HG03571 (cell line): ENCODE results near the gene MTAP.

Experiments
- ATAC-seq: cut with Tn5 transposase; IDR thresholded peaks from one replicate; pipeline ENCODE4 v1.9.1; 2021; ENCODE audit not compliant: unreplicated experiment

The MTAP gene

GRCh38 chr9:21802418-21803000 lies at the start of gene MTAP:
Gene MTAP, plus strand, starts transcription at chr9:21802636. Its CDS starts 113 bp downstream, at chr9:21802749.
- ATAC-seq = peak; percentile 91

- ATAC-seq = no peak
Measured at GRCh38 chr9:21753523-21753922, 48.9 kb upstream of the MTAP start.

- ATAC-seq = no peak
Measured at GRCh38 chr9:21754741-21755140, 47.7 kb upstream of the MTAP start.

GRCh38 chr9:21758540-21758939 lies 43.9 kb upstream of the MTAP start:
- ATAC-seq = no peak

- peak; percentile 89 for ATAC-seq
Measured at GRCh38 chr9:21761309-21761901, 41.0 kb upstream of the MTAP start.

GRCh38 chr9:21762064-21762463 lies 40.4 kb upstream of the MTAP start:
- no peak for ATAC-seq

GRCh38 chr9:21764846-21765245 lies 37.6 kb upstream of the MTAP start:
- ATAC-seq = no peak

GRCh38 chr9:21766096-21766495 lies 36.3 kb upstream of the MTAP start:
- ATAC-seq = no peak

GRCh38 chr9:21770871-21771560 lies 31.4 kb upstream of the MTAP start:
- no peak for ATAC-seq

GRCh38 chr9:21777701-21778100 lies 24.7 kb upstream of the MTAP start:
- no peak for ATAC-seq

- no peak for ATAC-seq
Measured at GRCh38 chr9:21778304-21778703, 24.1 kb upstream of the MTAP start.

GRCh38 chr9:21779397-21779796 lies 23.0 kb upstream of the MTAP start:
- no peak for ATAC-seq

GRCh38 chr9:21781656-21782055 lies 20.8 kb upstream of the MTAP start:
- ATAC-seq = no peak

- no peak for ATAC-seq
Measured at GRCh38 chr9:21782205-21782604, 20.2 kb upstream of the MTAP start.

- no peak for ATAC-seq
Measured at GRCh38 chr9:21788752-21789151, 13.7 kb upstream of the MTAP start.

- ATAC-seq = peak; percentile 98
Measured at GRCh38 chr9:21789541-21790037, 12.8 kb upstream of the MTAP start.

- no peak for ATAC-seq
Measured at GRCh38 chr9:21795483-21795882, 7.0 kb upstream of the MTAP start.

GRCh38 chr9:21796768-21797167 lies 5.7 kb upstream of the MTAP start:
- ATAC-seq = no peak

- ATAC-seq = no peak
Measured at GRCh38 chr9:21800931-21801682, 1.3 kb upstream of the MTAP start.

- peak; percentile 10 for ATAC-seq
Measured at GRCh38 chr9:21801683-21802417, 586 bp upstream of the MTAP start.

GRCh38 chr9:21803649-21804048 lies 1.2 kb downstream of the MTAP start:
- no peak for ATAC-seq
